Activated T-helper 1 cell treated with anti-CD3 and anti-CD28 coated beads, Interleukin-12 subunit alpha, Interleukin-12 subunit beta, Interleukin-2, Interleukin-4 antibody, amounts not matched to agents 30 ng/mL and 10 ng/mL and 1 ng/mL, durations not matched to agents 14 hours and 24 hours and 36 hours (primary cell): ENCODE results near the gene IL15RA. TPM values are rescaled to one million over a fixed set of nuclear protein-coding genes. Genes with fewer than 3 reads are reported as not detected.

ENCODE experiments used
- DNase-seq: peaks from one replicate; pipeline ENCODE4 v3.0.0; 2021; ENCODE audit warnings: low spot score
- H3K27ac Mint-ChIP-seq: one replicate; pipeline ENCODE4 v1.8.0; 2021; ENCODE audit warnings: mild to moderate bottlenecking, mixed read lengths
- H3K27me3 Mint-ChIP-seq: one replicate; pipeline ENCODE4 v1.8.0; 2022; ENCODE audit warnings: mild to moderate bottlenecking, moderate library complexity, mixed read lengths; ENCODE audit not compliant: insufficient read depth
- H3K36me3 Mint-ChIP-seq: one replicate; pipeline ENCODE4 v1.8.0; 2021; ENCODE audit warnings: low read depth, mixed read lengths
- H3K4me1 Mint-ChIP-seq: one replicate; pipeline ENCODE4 v1.8.0; 2021; ENCODE audit warnings: low read depth, mixed read lengths
- H3K4me3 Mint-ChIP-seq: one replicate; pipeline ENCODE4 v1.8.0; 2021; ENCODE audit warnings: mild to moderate bottlenecking, moderate library complexity, mixed read lengths
- H3K9me3 Mint-ChIP-seq: one replicate; pipeline ENCODE4 v1.8.0; 2021; ENCODE audit warnings: mixed read lengths
- intact Hi-C: fragments of 100-400 bp; cut with micrococcal nuclease; formaldehyde crosslinking; loops from one replicate; pipeline ENCODE4 v1.15.1; 2024
- total RNA-seq: library from RNA; stranded (reverse); gene quantifications from 2 replicates; pipeline ENCODE4 v1.2.3, GENCODE V29; 2022

IL15RA gene
- total RNA-seq, 1 donor from 2014 or later, result 23.4 TPM

DNA sequence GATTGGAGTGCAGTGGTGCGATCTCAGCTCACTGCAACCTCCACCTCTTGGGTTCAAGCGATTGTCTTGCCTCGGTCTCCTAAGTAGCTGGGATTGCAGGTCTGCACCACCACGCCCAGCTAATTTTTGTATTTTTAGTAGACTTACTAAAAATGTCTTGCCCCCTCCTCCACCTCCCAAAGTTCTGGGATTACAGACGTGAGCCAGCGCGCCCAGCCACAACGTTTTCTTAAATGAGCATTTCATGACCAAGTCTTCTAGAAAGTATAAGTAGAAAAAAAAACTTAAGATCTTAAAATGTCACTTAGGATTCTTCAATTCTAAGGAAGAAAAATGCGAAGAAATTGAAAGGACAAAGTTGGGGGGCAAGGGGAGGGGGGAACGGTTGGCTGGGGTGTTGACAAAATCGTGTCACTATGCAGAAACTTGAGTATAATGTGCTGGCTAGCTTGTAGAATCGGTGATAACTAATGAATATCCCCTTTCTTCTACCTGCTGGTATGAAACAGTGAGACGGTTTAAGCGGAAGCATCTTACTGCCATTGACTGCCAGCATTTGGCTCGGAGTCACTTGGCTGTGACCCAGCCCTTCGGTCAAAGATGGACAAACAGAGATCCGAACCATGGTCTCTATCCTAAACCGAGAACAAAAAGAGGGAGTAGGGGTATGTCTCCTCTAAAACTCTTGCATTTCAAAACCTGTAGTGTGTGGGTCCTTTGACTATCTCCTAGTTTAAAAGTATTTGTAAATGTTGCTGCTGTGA is 74.7 kb downstream of the IL15RA start:
- H3K4me1 Mint-ChIP-seq, result peaks cover 13% of the 10 kb centered on the region
- peaks cover 8% of the 10 kb centered on the region for H3K9me3 Mint-ChIP-seq
- H3K4me3 Mint-ChIP-seq, result no peak overlapping the region
- peaks cover 29% of the 10 kb centered on the region for H3K36me3 Mint-ChIP-seq
- no peaks in the 10 kb centered on the region for H3K27me3 Mint-ChIP-seq
- intact Hi-C loops, result no loop called here
- DNase-seq, result no peak
- no peak overlapping the region for H3K27ac Mint-ChIP-seq

Other genes starting within 250 kb of the IL15RA start
- gene GDI2, start 164.1 kb downstream of the IL15RA start, total RNA-seq, result 288 and 290 TPM in 2 replicates
- 11.3 and 12.4 TPM in 2 replicates for gene ANKRD16, start 87.7 kb downstream of the IL15RA start, total RNA-seq
- gene FBH1, start 87.3 kb downstream of the IL15RA start, total RNA-seq, result 66.9 and 70.6 TPM in 2 replicates
- gene IL2RA, start 84.8 kb upstream of the IL15RA start, total RNA-seq, result 1,237 and 1,254 TPM in 2 replicates
- gene RBM17, start 111.5 kb upstream of the IL15RA start, total RNA-seq, result 265 and 283 TPM in 2 replicates
- gene PFKFB3, start 225.4 kb upstream of the IL15RA start, total RNA-seq, result 90.3 and 93.8 TPM in 2 replicates